HG03135 (cell line): ENCODE data around the gene HES5.
"Not testable (repeated sequence)": the region's sequence is repeated elsewhere in the genome, so short reads cannot be mapped to it uniquely, and the experiment has no call there.

ENCODE experiments used
- ATAC-seq: cut with Tn5 transposase; IDR thresholded peaks from one replicate; pipeline ENCODE4 v1.9.1; 2021; ENCODE audit warnings: mild to moderate bottlenecking, moderate library complexity; ENCODE audit not compliant: unreplicated experiment

Gene HES5

GRCh38 chr1:2561446-2561845 is 31.4 kb upstream of the HES5 start:
- ATAC-seq: no peak

- no peak for ATAC-seq
Observed at GRCh38 chr1:2560299-2561073, 30.4 kb upstream of the HES5 start.

GRCh38 chr1:2559509-2560298 is 29.6 kb upstream of the HES5 start:
- no peak for ATAC-seq

- no peak for ATAC-seq
Observed at GRCh38 chr1:2558861-2559260, 28.8 kb upstream of the HES5 start.

- ATAC-seq: no peak
Observed at GRCh38 chr1:2558420-2558819, 28.4 kb upstream of the HES5 start.

- no peak for ATAC-seq
Observed at GRCh38 chr1:2557482-2558400, 27.7 kb upstream of the HES5 start.

GRCh38 chr1:2556678-2557481 is 26.8 kb upstream of the HES5 start:
- ATAC-seq: peak; percentile 16

- ATAC-seq: peak; percentile 45
Observed at GRCh38 chr1:2556277-2556677, 26.2 kb upstream of the HES5 start, which contains the start of gene TNFRSF14. TSS of gene TNFRSF14 (plus strand) at chr1:2556371. CDS start at chr1:2556665, 294 bp downstream.

GRCh38 chr1:2555634-2556276 is 25.7 kb upstream of the HES5 start:
- peak; percentile 31 for ATAC-seq

GRCh38 chr1:2554621-2555387 is 24.7 kb upstream of the HES5 start:
- no peak for ATAC-seq

- no peak for ATAC-seq
Observed at GRCh38 chr1:2553871-2554620, 24.0 kb upstream of the HES5 start.

- not testable (repeated sequence) for ATAC-seq
Observed at GRCh38 chr1:2553076-2553475, 23.0 kb upstream of the HES5 start.

GRCh38 chr1:2552189-2552588 is 22.1 kb upstream of the HES5 start:
- no peak for ATAC-seq

- ATAC-seq: not testable (repeated sequence)
Observed at GRCh38 chr1:2551544-2551943, 21.5 kb upstream of the HES5 start.

- ATAC-seq: not testable (repeated sequence)
Observed at GRCh38 chr1:2550309-2550861, 20.3 kb upstream of the HES5 start.

- not testable (repeated sequence) for ATAC-seq
Observed at GRCh38 chr1:2549367-2550029, 19.4 kb upstream of the HES5 start.

- no peak for ATAC-seq
Observed at GRCh38 chr1:2548068-2548589, 18.1 kb upstream of the HES5 start.
